Hepatocyte (in vitro differentiated cells): Measurements from ENCODE around the gene RYR3. TPM values are rescaled to one million over a fixed set of nuclear protein-coding genes. Genes with fewer than 3 reads are reported as not detected.

ENCODE experiments used
- DNase-seq: peaks from one replicate; pipeline ENCODE4 v3.0.0-alpha.2; 2016; ENCODE audit warnings: low spot score
- H2AFZ ChIP-seq: fragments of 200-600 bp; sonication (generic); 2 replicates; pipeline ENCODE4 v1.6.0; 2016; ENCODE audit warnings: antibody characterized with exemption, mild to moderate bottlenecking
- H3K27ac ChIP-seq: fragments of 200-600 bp; sonication (generic); 2 replicates; pipeline ENCODE4 v1.5.1; 2016; ENCODE audit warnings: mild to moderate bottlenecking
- H3K27me3 ChIP-seq: fragments of 200-600 bp; sonication (generic); 2 replicates; pipeline ENCODE4 v1.6.1; 2016
- H3K36me3 ChIP-seq: fragments of 200-600 bp; sonication (generic); replicated peaks from 2 replicates; pipeline ENCODE4 v1.5.1; 2016; ENCODE audit warnings: low read depth; ENCODE audit not compliant: insufficient read depth
- H3K4me1 ChIP-seq: fragments of 200-600 bp; sonication (generic); 2 replicates; pipeline ENCODE4 v1.5.1; 2016; ENCODE audit warnings: mild to moderate bottlenecking, moderate library complexity; ENCODE audit not compliant: insufficient read depth
- H3K4me2 ChIP-seq: fragments of 200-600 bp; sonication (generic); 2 replicates; pipeline ENCODE4 v1.6.0; 2016
- H3K4me3 ChIP-seq: fragments of 200-600 bp; sonication (generic); 2 replicates; pipeline ENCODE4 v1.5.1; 2016; ENCODE audit warnings: mild to moderate bottlenecking
- H3K79me2 ChIP-seq: fragments of 200-600 bp; sonication (generic); 2 replicates; pipeline ENCODE4 v1.6.0; 2017; ENCODE audit warnings: mild to moderate bottlenecking
- H3K9me2 ChIP-seq: fragments of 200-600 bp; sonication (generic); replicated peaks from 2 replicates; pipeline ENCODE4 v1.6.0; 2017; ENCODE audit warnings: mild to moderate bottlenecking; ENCODE audit not compliant: insufficient read depth
- H3K9me3 ChIP-seq: fragments of 200-600 bp; sonication (generic); 2 replicates; pipeline ENCODE4 v1.5.1; 2016; ENCODE audit warnings: low read depth, mild to moderate bottlenecking
- H4K20me1 ChIP-seq: fragments of 200-600 bp; sonication (generic); 2 replicates; pipeline ENCODE4 v1.6.0; 2016; ENCODE audit warnings: mild to moderate bottlenecking; ENCODE audit not compliant: insufficient read depth, poor library complexity, severe bottlenecking
- EZH2 ChIP-seq: fragments of 200-600 bp; sonication (generic); IDR thresholded peaks from 2 replicates; pipeline ENCODE4 v1.6.1; 2016; ENCODE audit warnings: antibody characterized with exemption, mild to moderate bottlenecking, borderline replicate concordance
- EZH2phosphoT487 ChIP-seq: fragments of 200-600 bp; sonication (generic); IDR thresholded peaks from one replicate; pipeline ENCODE4 v1.6.1; 2018; ENCODE audit warnings: antibody characterized with exemption, mild to moderate bottlenecking, low read depth, moderate library complexity; ENCODE audit not compliant: unreplicated experiment, severe bottlenecking
- WGBS: methylation state at CpG from one replicate; pipeline ENCODE4 v1.1.6; 2016; ENCODE audit warnings: low lambda C conversion rate; ENCODE audit errors: missing lambda C conversion rate; 5-methylcytosine and 5-hydroxymethylcytosine counted together
- polyA plus RNA-seq: library from polyadenylated mRNA; unstranded; fragments of >200 nt; fragmentation: Nextera tagmentation; extraction: Ambion mirVana; gene quantifications from 2 replicates; pipeline ENCODE4 v1.2.1, GENCODE V29; 2016
- total RNA-seq: library from RNA; depleted of rRNA; stranded (reverse); fragments of >200 nt; gene quantifications from 2 replicates; pipeline ENCODE4 v1.2.3, GENCODE V29; 2014
- TF ChIP-seq, protein P1 (sequence below): fragments of 200-600 bp; sonication (generic); IDR thresholded peaks from 2 replicates; pipeline ENCODE4 v1.5.1; 2016; ENCODE audit warnings: antibody characterized with exemption, mild to moderate bottlenecking; ENCODE audit not compliant: poor library complexity

RYR3 gene
- total and polyA plus RNA-seq, 2 experiments from 2014 or later = 0.36 to 0.37 TPM

DNA sequence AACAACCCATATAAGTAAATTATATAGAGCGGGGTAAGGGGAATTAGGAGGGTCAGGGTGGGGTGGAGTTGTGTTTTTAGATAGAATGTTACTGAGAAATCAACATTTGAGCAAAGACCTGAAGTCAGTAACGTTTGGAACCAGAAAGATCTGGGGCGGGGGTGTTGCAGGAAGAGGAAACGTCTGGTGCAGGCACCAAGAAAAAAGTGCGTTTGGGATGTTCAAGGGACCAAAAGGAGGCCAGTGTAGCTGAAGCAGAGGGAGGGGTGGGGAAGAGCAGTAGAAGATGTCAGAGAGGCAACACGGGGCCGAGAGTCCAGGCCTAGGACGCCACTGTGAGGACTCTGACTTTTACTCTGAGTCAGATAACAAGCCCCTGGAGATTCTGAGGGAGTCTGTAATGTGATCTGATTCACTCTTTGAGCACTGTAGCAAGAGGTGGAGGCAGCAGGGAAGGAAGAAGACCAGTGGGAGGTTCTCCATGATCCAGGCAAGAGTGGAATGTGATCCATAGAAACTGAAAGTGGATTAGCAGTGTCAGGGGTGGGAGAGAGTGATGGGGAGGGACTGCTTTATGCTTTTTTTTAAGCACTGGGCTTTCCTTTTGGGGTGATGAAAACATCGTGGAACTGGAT, 478.3 kb downstream of the RYR3 start:
- Histone ChIP-seq H4K20me1 (no peaks in the 10 kb centered on the region), H3K36me3 (no peaks in the 10 kb centered on the region), H3K9me3 (no peaks in the 10 kb centered on the region), H3K9me2 (no peaks in the 10 kb centered on the region), H3K4me3 (no peak overlapping the region), H3K27ac (no peak overlapping the region), H3K27me3 (no peaks in the 10 kb centered on the region), H3K4me2 (no peak overlapping the region), H3K79me2 (no peaks in the 10 kb centered on the region), H3K4me1 (no peaks in the 10 kb centered on the region), H2AFZ (no peak overlapping the region)
- DNase-seq = peak; percentile 18
- TF ChIP-seq, protein P1, sequence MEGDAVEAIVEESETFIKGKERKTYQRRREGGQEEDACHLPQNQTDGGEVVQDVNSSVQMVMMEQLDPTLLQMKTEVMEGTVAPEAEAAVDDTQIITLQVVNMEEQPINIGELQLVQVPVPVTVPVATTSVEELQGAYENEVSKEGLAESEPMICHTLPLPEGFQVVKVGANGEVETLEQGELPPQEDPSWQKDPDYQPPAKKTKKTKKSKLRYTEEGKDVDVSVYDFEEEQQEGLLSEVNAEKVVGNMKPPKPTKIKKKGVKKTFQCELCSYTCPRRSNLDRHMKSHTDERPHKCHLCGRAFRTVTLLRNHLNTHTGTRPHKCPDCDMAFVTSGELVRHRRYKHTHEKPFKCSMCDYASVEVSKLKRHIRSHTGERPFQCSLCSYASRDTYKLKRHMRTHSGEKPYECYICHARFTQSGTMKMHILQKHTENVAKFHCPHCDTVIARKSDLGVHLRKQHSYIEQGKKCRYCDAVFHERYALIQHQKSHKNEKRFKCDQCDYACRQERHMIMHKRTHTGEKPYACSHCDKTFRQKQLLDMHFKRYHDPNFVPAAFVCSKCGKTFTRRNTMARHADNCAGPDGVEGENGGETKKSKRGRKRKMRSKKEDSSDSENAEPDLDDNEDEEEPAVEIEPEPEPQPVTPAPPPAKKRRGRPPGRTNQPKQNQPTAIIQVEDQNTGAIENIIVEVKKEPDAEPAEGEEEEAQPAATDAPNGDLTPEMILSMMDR = no peak
- no peak for TF ChIP-seq EZH2
- no peak for TF ChIP-seq EZH2phosphoT487
- WGBS = 60% methylated on average over 9 of the region's 9 CpGs

DNA sequence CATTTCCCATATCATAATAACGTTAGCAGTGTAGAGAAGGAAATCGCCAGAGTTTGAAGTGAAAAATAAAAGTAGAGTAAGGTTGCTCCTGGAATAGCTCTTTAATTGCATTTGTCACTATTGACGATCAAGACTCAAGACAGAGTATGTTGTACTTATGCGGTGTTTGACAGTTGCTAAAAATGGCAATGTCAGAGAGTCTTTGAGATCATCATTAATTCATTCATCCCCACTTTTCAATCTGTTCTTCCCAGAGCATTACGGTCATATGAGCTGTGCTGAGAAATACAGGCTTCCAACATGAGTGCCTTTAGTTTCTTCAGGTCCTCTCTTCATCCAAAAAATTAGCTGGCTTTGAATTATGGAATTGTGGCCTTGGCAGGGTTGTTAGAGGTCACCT, 483.7 kb downstream of the RYR3 start:
- WGBS = 98% methylated on average over 5 of the region's 5 CpGs
- no peak for DNase-seq
- Histone ChIP-seq H3K4me3 (no peak overlapping the region), H4K20me1 (no peaks in the 10 kb centered on the region), H3K4me2 (no peak overlapping the region), H3K9me3 (no peaks in the 10 kb centered on the region), H3K79me2 (no peaks in the 10 kb centered on the region), H2AFZ (no peak overlapping the region), H3K36me3 (no peaks in the 10 kb centered on the region), H3K27me3 (no peaks in the 10 kb centered on the region), H3K9me2 (no peaks in the 10 kb centered on the region), H3K27ac (no peak overlapping the region), H3K4me1 (no peaks in the 10 kb centered on the region)
- TF ChIP-seq, protein P1 = no peak
- TF ChIP-seq EZH2phosphoT487 (no peak), EZH2 (no peak)

DNA sequence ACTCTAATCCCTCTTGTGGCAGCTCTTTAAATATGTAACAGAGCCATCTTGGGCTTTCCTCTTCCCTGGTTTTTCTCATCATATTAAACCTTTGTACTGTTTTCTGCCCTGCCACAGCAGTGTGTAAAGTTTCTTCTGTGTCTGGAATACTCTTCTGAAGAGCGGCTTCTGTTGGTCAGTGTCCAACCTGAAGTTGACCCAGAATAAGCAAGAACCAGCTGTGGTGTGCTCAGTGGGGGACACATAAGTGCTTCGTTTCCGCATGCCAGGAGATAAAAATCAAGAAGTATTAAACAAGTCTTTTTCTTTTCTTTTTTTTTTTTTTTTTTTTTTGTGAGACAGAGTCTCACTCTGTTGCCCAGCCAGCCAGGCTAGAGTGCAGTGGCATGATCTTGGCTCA, 484.3 kb downstream of the RYR3 start:
- Histone ChIP-seq H3K27me3 (no peaks in the 10 kb centered on the region), H3K27ac (no peak overlapping the region), H3K9me3 (no peaks in the 10 kb centered on the region), H4K20me1 (no peaks in the 10 kb centered on the region), H3K4me2 (no peak overlapping the region), H3K9me2 (no peaks in the 10 kb centered on the region), H3K36me3 (no peaks in the 10 kb centered on the region), H3K4me1 (no peaks in the 10 kb centered on the region), H2AFZ (no peak overlapping the region), H3K4me3 (no peak overlapping the region), H3K79me2 (no peaks in the 10 kb centered on the region)
- DNase-seq = no peak
- TF ChIP-seq EZH2 (no peak), EZH2phosphoT487 (no peak)
- TF ChIP-seq, protein P1 = no peak
- 78% methylated on average over 3 of the region's 3 CpGs for WGBS

DNA sequence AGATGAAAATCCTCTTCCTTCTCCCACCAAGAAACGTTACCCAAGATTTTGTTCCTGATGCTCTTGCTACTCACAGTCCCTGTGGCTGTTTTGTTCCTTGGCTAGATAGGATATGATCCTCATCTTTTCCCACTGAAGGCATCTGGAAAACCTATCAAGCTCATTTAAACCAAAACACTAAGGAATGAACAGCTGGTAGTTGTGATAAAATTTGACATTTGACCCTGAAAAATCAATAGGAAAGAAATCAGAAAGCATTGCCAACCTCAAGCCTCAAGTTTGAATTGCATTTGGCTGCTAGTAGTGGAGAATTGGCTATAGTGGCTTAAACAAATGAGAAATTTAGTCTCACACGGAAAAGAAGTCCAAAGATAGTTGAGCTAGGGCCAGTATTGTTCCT, 486.9 kb downstream of the RYR3 start:
- Histone ChIP-seq H2AFZ (no peak overlapping the region), H3K4me1 (no peaks in the 10 kb centered on the region), H3K27me3 (no peaks in the 10 kb centered on the region), H3K4me2 (no peak overlapping the region), H3K9me2 (no peaks in the 10 kb centered on the region), H3K27ac (no peak overlapping the region), H3K4me3 (no peak overlapping the region), H3K9me3 (no peaks in the 10 kb centered on the region), H3K79me2 (no peaks in the 10 kb centered on the region), H3K36me3 (no peaks in the 10 kb centered on the region), H4K20me1 (no peaks in the 10 kb centered on the region)
- no peak for DNase-seq
- TF ChIP-seq EZH2 = no peak
- no peak for TF ChIP-seq EZH2phosphoT487
- TF ChIP-seq, protein P1 = no peak
- WGBS = 77% methylated on average over 2 of the region's 2 CpGs
